Measurements from ENCODE around the gene LAMA1.
A peak's percentile ranks its signal among the peaks of the same experiment; 100 is the strongest.

Gene LAMA1

GRCh38 chr18:7048081-7048480 lies 69.5 kb downstream of the LAMA1 start:
- DNase-seq = no peak

DNA sequence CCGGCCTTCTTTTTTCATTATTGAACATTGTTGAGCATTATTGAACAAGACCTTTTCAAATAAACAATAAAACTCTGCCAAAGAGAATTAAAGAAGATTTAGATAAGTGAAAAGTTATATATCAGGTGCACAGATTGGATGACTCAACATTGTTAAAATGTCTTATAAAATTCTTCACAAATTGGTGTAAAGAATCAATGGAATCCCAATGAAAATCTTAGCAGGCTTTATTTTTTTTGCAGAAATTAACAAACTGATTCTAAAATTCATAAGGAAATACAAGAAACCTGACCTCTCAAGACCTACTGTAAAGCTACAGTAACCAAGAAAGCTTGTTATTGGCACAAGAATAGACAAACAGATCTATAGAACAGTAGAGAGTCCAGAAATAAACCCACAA lies 70.3 kb downstream of the LAMA1 start:
- no peak for DNase-seq

DNA sequence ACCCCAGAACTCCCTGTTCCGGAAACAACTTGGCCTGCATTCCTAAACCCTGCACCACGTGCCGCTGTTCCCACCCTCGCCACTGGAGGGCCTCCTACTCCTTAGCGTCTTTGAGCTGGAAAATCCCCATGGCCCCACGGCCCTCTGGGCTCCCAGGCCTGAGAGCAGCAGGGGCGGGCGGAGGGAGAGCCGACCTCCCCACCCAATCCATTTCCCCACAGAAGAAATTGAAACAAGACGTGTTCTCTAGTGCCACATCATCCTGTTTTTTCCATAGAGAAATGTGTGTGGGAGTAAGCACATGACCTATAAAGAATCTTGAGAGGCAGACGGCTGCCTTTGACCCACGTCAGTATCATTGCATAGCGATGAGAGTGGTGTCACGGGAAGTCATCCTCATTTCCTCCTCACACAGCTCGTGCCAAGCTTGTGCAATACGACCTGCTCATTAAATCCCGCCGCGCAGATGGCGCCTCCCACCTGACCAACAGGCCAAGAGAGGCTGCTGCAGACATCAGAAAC lies 79.2 kb downstream of the LAMA1 start:
- peak; percentile 42 for DNase-seq

DNA sequence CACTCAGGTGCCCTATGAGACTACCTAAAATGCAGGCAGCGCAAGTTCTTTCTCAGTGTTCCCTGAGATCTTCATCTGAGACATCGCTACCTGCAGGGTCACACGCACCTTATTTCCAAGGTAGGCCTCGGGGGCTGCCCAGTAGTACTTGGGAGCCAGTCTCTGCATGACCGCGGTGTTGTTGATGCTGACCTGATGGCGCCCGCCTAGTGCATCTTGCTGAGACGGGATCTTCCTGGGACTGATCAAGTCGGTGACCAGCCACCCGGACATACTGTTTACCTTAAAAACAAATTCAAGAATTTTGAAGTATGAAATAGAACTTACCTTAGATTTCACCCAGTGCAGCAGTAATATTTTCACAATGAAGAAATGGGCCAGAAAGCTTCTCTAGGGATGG lies 80.1 kb downstream of the LAMA1 start:
- DNase-seq = no peak

GRCh38 chr18:7035807-7036206 lies 81.8 kb downstream of the LAMA1 start:
- no peak for DNase-seq

- DNase-seq = no peak
Measured at GRCh38 chr18:7034924-7035323, 82.7 kb downstream of the LAMA1 start.

GRCh38 chr18:7032537-7032936 lies 85.1 kb downstream of the LAMA1 start:
- DNase-seq = no peak

GRCh38 chr18:7028625-7029024 lies 89.0 kb downstream of the LAMA1 start:
- DNase-seq = no peak

DNA sequence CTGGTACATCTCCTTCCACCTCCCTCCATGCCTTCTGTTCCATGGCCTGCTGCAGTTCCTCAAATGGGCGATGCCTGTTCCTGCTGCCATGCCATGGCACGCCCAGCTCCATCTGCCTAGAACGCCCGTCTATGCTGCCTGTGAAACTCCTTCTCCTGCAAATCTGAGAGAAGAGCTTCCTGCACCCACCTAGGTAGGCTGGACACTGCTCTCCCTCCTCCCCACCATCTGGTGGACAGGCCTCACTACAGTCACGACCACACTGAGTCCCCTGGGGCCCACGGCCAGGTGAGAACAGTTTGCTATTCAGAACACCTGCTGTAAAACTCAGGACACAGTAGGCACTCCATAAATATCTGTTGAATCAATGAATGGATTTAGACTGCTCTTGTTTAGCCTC lies 92.4 kb downstream of the LAMA1 start:
- DNase-seq = no peak

GRCh38 chr18:7023581-7023980 lies 94.0 kb downstream of the LAMA1 start:
- DNase-seq = no peak

GRCh38 chr18:7023063-7023580 lies 94.5 kb downstream of the LAMA1 start:
- no peak for DNase-seq

GRCh38 chr18:7021994-7022840 lies 95.4 kb downstream of the LAMA1 start:
- DNase-seq = peak; percentile 84

DNA sequence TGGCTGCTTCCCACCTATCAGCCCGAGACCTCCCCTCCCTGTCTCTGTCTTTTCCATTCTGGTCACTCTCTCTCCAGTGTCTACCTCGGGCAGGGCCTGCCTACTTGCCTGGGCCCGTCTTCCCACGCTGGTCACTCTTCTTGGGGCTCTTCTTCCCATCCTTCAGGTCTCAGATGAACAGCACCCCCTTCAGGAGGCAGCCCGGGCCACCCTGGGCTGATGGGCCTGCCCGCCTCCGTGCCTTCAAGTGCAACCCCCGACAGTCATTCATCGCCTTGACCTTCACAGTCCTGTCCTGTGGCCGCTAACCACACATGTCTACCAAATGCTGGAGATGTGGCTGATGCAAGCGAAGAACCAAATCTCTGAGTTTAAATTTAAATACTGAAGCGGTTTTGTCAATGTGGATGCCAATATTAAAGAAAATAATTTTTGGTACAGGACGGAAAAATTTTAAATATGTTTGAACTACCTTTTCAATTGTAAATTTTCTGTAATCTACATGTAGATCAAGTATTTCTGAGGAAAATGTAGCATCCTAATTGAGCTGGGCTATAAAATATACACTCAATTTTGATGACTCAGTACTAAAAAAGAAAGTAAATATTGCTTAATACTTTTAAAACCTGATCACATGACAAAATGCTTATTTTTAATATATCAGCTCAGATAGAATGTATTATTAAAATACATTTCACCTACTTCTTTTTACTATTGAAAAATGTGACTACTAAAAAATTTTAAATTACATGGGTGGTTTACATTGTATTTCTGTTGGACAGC lies 96.4 kb downstream of the LAMA1 start:
- no peak for DNase-seq

GRCh38 chr18:7017013-7017412 lies 100.6 kb downstream of the LAMA1 start:
- DNase-seq = no peak

DNA sequence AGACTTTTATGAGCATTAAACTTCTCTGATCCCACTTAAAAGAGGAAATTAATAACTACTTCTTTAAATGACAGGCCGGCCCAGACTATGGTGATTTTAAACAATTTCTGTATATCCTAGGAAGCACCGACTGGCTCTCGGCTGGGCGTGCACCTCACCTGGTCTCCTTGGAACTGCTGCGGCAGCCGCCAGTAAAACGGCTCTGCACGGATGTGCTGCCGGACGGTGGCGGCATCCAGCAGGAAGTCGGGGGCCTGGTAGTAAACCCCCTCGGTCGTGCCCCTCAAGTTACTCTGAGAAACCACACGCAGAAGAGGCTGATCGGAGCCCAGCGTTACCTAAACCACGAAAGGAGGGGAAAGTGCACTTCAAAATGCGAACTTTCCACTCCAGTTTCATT lies 106.5 kb downstream of the LAMA1 start:
- no peak for DNase-seq

GRCh38 chr18:7004009-7004408 lies 113.6 kb downstream of the LAMA1 start:
- DNase-seq = peak; percentile 80

DNA sequence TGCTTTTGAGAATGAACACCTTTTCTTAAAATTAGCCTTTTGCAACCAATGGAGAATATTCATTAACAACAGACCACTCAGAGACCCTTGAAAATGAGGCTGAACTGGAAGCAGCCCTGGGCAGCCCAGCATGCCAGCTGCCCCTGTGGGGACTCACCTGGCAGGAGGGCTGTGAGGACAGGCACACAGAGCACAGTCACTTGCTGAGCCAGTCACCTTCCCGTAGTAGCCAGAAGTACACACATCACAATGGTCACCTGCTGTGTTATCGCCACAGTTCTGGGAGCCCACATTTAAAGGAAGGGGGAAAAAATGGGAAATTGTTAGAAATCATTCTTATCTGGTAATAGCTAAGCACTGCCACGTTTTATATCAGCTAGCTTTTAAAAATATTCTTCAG lies 115.5 kb downstream of the LAMA1 start:
- peak; percentile 73 for DNase-seq

GRCh38 chr18:7000484-7001096 lies 117.0 kb downstream of the LAMA1 start:
- DNase-seq = peak; percentile 25

DNA sequence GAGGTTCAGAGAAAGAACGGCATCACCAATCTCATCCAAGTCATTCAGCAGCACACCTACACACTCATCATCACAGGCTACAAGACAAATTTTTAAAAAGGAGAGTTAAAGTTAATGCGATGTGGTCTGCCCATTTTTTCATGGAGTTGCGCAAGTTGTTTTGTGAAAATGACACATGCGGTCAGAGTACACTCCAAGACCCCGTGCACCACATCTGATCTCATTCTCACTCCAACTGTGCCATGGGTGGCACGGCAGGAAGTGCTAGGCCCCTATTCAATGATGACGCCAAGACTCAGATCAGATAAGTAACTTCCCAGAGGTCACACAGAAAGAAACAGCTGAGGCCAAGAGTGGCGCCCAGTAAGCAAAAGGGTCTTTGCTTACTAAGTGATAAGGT lies 119.8 kb downstream of the LAMA1 start:
- DNase-seq = no peak

- DNase-seq = no peak
Measured at GRCh38 chr18:6994771-6995430, 122.7 kb downstream of the LAMA1 start.

- DNase-seq = no peak
Measured at GRCh38 chr18:6994056-6994770, 123.4 kb downstream of the LAMA1 start.

- no peak for DNase-seq
Measured at GRCh38 chr18:6992761-6993160, 124.8 kb downstream of the LAMA1 start.
